ENCODE measurements around the gene NHS. TPM values are rescaled to one million over a fixed set of nuclear protein-coding genes. Genes with fewer than 3 reads are reported as not detected.
A peak's percentile ranks its signal among the peaks of the same experiment; 100 is the strongest.

NHS gene
- total RNA-seq, 6 experiments from 2014 or later: 2.8 to 6.1 (median 4.9) TPM

GRCh38 chrX:17737986-17738713 lies 363.1 kb downstream of the NHS start:
- no peak for TF ChIP-seq CTCF (IDR thresholded peaks at IDR 0.05)
- H3K9me3 Mint-ChIP-seq: no peaks in the 10 kb centered on the region
- peak; percentile 20 for DNase-seq
- peak overlapping the region; percentile 94 for H3K27ac Mint-ChIP-seq
- H3K27me3 Mint-ChIP-seq (ENCODE audit: insufficient read depth): no peaks in the 10 kb centered on the region
- H3K4me3 Mint-ChIP-seq: peak overlapping the region; percentile 98
- H3K4me1 Mint-ChIP-seq (ENCODE audit: low read depth): peaks cover 21% of the 10 kb centered on the region
- no peaks in the 10 kb centered on the region for H3K36me3 Mint-ChIP-seq (ENCODE audit: low read depth)

GRCh38 chrX:17738737-17739535 lies 363.9 kb downstream of the NHS start:
- DNase-seq: no peak
- H3K36me3 Mint-ChIP-seq (ENCODE audit: low read depth): no peaks in the 10 kb centered on the region
- TF ChIP-seq CTCF (IDR thresholded peaks at IDR 0.05): no peak
- peak overlapping the region; percentile 94 for H3K27ac Mint-ChIP-seq
- no peaks in the 10 kb centered on the region for H3K9me3 Mint-ChIP-seq
- H3K4me1 Mint-ChIP-seq (ENCODE audit: low read depth): peaks cover 27% of the 10 kb centered on the region
- peak overlapping the region; percentile 98 for H3K4me3 Mint-ChIP-seq
- H3K27me3 Mint-ChIP-seq (ENCODE audit: insufficient read depth): no peaks in the 10 kb centered on the region

- H3K27me3 Mint-ChIP-seq (ENCODE audit: insufficient read depth): no peaks in the 10 kb centered on the region
- TF ChIP-seq CTCF (IDR thresholded peaks at IDR 0.05): no peak
These were observed 365.4 kb downstream of the NHS start for GRCh38 chrX:17740137-17741122.

GRCh38 chrX:17741123-17741511 lies 366.1 kb downstream of the NHS start:
- H3K4me1 Mint-ChIP-seq (ENCODE audit: low read depth): peaks cover 21% of the 10 kb centered on the region
- H3K27ac Mint-ChIP-seq: no peak overlapping the region
- no peaks in the 10 kb centered on the region for H3K36me3 Mint-ChIP-seq (ENCODE audit: low read depth)
- H3K9me3 Mint-ChIP-seq: no peaks in the 10 kb centered on the region
- no peak for DNase-seq
- H3K27me3 Mint-ChIP-seq (ENCODE audit: insufficient read depth): no peaks in the 10 kb centered on the region
- TF ChIP-seq CTCF (IDR thresholded peaks at IDR 0.05): no peak
- H3K4me3 Mint-ChIP-seq: no peak overlapping the region

More at GRCh38 chrX:17740137-17741122, 365.4 kb downstream of the NHS start:
- no peaks in the 10 kb centered on the region for H3K36me3 Mint-ChIP-seq (ENCODE audit: low read depth)
- DNase-seq: no peak
- no peak overlapping the region for H3K27ac Mint-ChIP-seq
- H3K9me3 Mint-ChIP-seq: no peaks in the 10 kb centered on the region
- peaks cover 25% of the 10 kb centered on the region for H3K4me1 Mint-ChIP-seq (ENCODE audit: low read depth)
- no peak overlapping the region for H3K4me3 Mint-ChIP-seq

- no peak for DNase-seq
- Mint-ChIP-seq H3K4me3 (no peak overlapping the region), H3K27me3 (ENCODE audit: insufficient read depth) (no peaks in the 10 kb centered on the region), H3K36me3 (ENCODE audit: low read depth) (no peaks in the 10 kb centered on the region), H3K9me3 (no peaks in the 10 kb centered on the region), H3K4me1 (ENCODE audit: low read depth) (peaks cover 17% of the 10 kb centered on the region), H3K27ac (no peak overlapping the region)
- TF ChIP-seq CTCF (IDR thresholded peaks at IDR 0.05): no peak
These were observed 368.9 kb downstream of the NHS start for GRCh38 chrX:17743913-17744312.

Measured in HFFc6 (cell line).